ENCODE results near the gene SIGLEC1. TPM values are rescaled to one million over a fixed set of nuclear protein-coding genes. Genes with fewer than 3 reads are reported as not detected.

Gene SIGLEC1
- total RNA-seq, 2 donors from 2014 or later = 3.1 to 10.4 TPM

DNA sequence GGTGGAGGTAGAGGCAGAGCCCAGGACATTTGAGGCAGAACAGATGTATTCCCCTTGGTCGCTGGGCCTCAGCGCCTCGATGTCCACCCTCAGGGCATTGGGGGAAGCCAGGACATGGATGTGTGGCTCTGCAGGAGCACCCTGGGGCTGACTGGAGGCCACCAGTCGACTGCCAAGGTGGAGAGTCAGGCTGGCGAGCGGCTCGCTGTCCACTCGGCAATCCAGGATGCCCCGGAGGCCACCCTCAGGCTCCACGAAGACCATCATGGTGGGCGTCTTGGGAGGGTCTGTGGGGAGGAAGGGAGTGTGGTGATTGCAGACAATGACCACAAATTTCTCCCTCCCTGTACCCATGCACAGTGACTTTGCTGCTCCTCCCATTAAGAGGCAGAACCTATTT is 22.4 kb downstream of the SIGLEC1 start:
- DNase-seq (no peak), ATAC-seq (no peak)
- intact Hi-C loops (cut with DNase I, micrococcal nuclease) = no loop called here

DNA sequence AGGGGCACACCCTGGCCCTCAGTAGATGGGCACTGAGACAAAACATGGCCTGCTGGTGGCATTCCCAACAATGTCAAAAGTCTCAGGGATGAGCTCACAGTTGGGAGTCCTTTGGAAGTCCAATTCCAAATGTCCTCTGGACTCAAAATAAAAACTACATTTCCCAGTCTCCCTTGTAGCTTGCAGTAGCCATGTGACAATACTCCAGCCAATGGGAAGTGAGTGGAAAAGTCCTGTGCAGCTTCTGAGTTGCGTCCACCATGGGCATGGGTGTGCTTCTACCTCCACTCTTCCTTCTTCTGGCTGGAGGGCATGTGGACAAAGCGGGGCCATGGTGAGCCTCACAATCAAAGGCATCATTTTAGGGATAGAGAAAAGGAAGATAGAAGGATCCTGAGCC is 24.7 kb downstream of the SIGLEC1 start:
- ATAC-seq (peak; percentile 60), DNase-seq (no peak)
- intact Hi-C loops (cut with DNase I, micrococcal nuclease) = no loop called here

DNA sequence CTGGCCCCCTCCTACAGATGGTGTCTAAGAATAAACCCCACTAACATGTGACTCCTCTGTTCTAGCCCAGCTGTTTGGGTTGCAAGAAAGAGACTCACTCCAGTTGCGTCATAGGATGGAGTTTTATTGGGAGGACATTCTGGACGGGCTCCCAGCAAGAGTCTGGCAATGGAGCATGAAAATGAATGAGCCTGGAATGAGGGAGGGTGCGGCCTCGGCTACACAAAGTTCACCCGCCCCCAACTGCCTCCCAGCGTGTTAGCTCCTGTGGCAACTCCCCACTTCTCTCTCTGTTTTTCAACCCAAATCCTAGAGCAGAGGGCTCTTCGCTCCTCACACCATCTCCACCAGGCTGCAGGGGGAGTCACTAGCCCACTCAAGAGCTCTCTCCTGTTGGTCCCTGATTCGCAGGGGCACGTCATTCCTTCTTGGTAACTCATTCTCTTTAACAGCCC is 25.5 kb downstream of the SIGLEC1 start:
- DNase-seq (peak; percentile 66 to 80), ATAC-seq (peak; percentile 90)
- intact Hi-C loops (cut with DNase I, micrococcal nuclease) = no loop called here

- ATAC-seq (no peak), DNase-seq (no peak)
- intact Hi-C loops (cut with DNase I, micrococcal nuclease) = no loop called here
Measured at GRCh38 chr20:3686421-3686820, 26.0 kb downstream of the SIGLEC1 start.

DNA sequence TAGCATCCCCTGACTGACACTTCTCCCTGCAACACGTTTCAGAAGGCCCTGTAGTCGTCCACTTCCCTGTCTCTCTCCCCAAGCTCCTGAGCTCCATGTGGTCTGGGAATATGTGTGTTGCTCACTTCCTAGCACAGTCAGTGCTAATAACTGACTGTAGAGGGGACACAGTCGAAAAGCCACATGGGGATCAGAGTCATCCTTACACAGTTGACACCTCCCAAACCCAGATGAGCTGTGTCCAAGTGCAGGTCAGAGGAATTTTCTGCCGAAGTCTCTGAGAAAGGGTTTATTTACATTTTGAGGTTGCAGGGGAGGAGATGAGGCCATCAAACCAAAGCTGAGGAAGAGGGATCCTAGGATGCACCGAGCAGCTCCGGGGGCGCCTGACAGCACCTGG is 27.1 kb downstream of the SIGLEC1 start:
- intact Hi-C loops (cut with DNase I, micrococcal nuclease) = no loop called here
- ATAC-seq (no peak), DNase-seq (no peak)

DNA sequence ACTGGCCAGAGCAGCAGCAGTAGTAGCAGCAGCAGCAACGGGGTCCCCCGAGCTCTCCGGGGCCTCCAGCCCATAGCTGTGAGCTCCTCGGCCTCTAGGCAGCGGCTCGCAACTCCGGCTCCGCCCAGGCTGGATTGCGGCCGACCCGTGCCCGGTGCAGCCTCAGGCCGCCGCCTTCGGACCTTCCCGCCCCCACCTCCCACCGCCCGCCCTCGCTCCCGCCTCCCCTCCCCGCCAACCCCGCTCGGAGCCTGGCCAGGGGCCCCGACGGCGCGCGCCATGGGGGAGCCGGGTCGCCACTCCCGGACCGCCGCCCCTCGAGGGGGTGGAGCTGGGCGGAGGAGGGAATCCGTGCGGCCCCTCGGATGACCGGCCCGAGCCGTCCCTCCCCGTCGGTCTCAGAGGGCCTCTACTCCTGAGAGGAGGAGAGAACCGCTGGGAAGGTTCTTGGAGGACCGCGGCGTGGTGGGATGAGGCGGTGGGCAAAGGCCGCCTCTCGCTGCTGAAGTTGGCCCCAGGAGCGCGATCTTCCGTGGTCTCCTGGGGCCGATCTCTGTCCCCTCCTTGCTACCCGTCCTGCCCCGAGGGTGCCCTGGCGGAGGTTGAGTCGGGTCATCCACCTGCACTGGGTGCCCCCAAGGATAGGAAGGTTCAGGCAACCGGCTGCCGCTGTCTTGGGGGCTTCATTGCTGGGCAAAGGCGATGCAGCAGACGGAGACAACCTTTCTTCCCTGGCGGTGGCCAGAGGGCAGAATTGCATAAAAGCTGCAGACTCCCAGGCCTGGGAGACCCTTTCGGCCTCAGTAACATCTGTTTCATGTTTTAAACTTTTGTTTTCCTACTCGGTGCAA is 30.2 kb downstream of the SIGLEC1 start, which contains the start of gene ADAM33:
Gene ADAM33 (minus strand): TSS at position 80 of the 851 bp plus-strand sequence. CDS start 6 bp downstream, at position 74.
- DNase-seq (peak in 1 of 2 donors; percentile 29), ATAC-seq (peak; percentile 29)
- intact Hi-C loops (cut with DNase I, micrococcal nuclease) = no loop called here

DNA sequence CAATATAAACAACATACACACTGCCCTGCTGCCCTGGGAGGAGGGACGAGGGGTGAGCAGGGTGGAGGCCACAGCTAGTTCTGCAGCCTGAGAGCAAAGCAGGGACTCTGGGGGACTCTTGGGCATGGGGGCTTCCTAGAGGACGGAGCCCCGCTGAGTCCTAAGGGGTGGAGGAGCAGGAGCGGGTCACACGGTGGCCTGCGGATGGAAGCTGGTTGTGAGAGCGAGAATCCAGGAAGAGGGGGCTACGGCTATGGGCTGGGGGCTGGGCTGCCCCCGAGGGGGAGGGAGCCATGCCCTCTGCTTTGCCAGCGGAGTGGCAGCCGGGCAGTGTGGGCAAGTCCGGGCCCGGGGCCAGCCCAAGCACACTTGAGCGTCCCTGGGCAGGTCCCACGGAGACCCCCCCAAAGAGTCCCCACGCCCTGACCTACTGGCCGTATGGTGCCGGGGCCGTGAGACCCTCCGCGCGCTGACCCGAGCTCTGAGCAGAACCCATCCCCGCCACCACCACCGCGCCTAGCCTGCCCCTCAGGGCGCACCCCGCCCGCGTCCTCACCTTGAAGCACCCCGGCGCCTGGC is 31.0 kb downstream of the SIGLEC1 start:
- intact Hi-C loops (cut with DNase I, micrococcal nuclease) = no loop called here
- ATAC-seq (no peak), DNase-seq (no peak)

DNA sequence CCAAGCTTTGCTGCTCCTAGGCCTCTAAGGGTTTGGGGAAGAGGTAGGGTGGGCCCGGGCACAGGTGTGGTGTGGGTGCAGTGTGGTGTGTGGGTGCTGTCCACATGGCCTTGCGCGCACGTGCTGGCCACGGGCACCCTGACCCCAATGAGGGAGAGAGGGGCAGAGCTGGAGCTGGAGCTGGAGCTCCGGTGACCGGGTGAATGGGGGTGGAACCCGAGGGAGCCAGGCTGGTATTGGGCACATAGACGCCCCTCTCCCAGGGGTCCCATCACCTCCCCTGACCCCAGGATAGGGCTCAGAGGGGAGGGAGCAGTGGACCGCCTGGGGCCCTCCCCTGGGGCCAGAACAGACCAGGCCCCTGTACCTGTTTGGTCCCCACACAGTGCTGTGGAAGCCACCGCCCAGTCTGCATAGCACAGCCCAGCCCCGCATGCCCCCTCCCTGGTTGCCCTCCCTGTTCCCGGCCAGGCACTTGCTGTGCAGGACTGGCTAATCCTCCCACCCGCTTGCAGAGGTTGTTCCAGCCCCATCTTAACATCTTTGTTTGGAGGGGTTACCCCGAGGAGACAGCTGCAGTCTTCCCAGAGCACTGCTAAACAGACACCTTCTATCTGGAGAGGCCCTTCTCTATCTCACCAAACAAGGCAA is 31.6 kb downstream of the SIGLEC1 start:
- intact Hi-C loops (cut with DNase I, micrococcal nuclease) = no loop called here
- DNase-seq (no peak), ATAC-seq (no peak)

DNA sequence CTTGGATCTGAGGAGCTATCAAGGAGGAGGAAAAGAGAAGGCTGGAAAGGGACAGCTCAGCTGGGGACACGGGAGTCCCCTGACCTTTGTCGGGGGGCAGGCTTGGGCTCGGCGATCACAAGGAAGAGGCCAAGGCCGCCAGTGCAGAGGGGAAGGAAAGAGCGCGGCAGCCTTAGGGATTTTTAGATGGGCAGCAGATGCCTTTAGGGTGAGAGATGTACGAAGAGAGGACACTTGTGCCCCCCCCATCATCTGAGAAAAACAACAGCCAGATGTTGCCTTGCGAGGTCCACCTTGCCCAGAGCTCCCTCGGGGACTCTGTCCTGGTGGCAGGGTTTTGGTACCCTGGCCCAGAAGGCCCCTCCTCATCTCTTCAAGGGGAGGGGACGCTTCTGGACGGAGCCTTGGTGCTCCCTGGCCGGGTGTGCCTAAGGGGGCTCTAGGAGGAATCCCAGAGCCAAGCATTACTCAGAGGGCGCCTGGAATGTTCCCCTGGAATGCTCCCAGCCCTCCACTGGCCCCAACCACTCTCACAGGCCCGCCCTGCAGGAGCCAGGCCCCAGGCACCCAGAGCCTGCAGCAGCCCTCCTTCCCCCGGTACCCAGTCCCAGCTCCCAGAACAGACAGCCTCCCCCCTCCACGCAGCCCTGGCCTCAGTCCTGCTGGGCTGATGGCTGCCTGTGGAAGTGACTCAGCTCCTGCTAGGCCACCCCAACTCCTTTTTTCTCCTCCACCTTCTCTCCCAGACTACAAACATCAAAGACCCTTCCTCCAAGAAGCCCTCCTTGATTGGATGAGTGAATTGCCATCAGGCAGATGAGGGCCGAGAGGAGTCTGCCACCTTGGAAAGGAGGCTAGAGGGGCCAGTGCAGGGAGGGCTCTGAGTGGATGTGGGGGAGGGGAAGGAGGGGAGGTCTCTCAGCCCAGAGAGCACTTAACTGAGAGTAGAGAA is 32.4 kb downstream of the SIGLEC1 start:
- DNase-seq = peak in 1 of 2 donors; percentile 53
- ATAC-seq = no peak
- intact Hi-C loops (cut with DNase I, micrococcal nuclease) = no loop called here

GRCh38 chr20:3678856-3679720 is 33.3 kb downstream of the SIGLEC1 start:
- ATAC-seq (no peak), DNase-seq (no peak)
- intact Hi-C loops (cut with DNase I, micrococcal nuclease) = no loop called here

DNA sequence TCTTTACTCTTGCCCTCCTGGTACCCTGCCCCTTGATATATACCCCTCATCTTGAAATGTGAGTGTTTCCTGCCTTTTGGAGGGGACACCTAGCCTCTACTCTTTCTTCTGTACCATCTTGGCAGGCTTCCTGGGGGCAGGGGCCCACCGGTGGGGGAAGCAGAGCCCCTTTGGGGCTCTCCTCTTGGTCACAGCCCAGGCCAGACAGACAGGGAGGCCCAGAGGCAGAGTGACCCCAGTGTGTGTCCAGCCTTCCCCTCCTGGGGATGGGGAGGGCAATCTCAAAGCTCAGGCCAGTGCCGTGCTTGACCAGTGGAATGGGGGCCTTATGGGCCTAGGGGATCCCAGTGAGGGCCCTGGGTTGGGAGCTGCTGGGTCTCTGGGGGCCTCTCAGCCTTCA is 34.2 kb downstream of the SIGLEC1 start:
- intact Hi-C loops (cut with DNase I, micrococcal nuclease) = no loop called here
- no peak for DNase-seq
- no peak for ATAC-seq

GRCh38 chr20:3677733-3678132 is 34.7 kb downstream of the SIGLEC1 start:
- intact Hi-C loops (cut with DNase I, micrococcal nuclease) = loop anchor here in 1 of 2 donors (2.0 kb wide), 1 partner anchor 33 kb away; no protein-coding TSS in a partner anchor
- ATAC-seq = no peak
- peak; percentile 33 to 54 for DNase-seq

DNA sequence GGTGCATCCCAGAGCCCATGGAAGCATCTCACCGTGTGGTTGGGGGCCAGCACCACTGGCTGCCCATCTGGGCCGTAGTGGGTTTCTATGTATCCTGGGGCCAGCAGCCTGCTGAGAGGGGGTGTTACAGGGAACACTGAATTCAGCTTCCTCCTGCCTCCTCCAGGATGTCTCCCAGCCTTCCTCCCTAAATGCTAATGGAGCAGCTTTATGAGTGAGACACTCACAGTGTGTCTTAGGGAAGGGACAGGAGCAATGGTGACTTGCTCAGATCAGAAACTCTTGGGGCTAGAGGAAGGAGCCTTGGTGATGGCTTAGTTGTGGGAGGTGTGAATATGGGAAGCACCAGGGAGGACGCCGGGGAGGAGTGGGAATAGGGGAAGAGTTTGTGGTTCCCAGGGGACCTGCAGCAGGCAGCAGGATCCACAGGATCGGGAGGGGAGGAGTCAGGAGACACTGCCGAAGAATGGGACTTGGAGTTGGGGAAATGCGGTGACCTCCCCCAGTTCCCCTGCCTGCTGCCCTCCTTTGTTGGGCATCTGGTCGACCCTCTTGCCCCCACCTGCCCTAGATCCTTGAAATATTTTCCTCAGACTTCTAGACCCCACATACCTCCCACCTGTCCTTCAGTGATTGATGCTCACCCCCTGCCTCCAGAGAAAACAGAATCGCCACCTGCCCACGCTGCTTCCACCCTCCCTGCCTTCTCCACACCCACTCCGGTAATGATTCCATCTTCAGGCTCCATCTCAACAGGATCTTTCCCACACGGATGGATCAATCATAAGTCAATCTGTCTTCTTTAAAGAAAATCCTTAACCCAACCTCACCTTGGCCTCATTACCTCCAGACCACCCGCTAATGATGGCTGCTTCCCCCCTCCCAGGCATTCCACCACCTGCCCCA is 37.2 kb downstream of the SIGLEC1 start:
- ATAC-seq (no peak), DNase-seq (no peak)
- intact Hi-C loops (cut with DNase I, micrococcal nuclease) = no loop called here

- DNase-seq (no peak), ATAC-seq (no peak)
- intact Hi-C loops (cut with DNase I, micrococcal nuclease) = no loop called here
Measured at GRCh38 chr20:3674447-3674846, 38.0 kb downstream of the SIGLEC1 start.

- DNase-seq = no peak
- intact Hi-C loops (cut with DNase I, micrococcal nuclease) = no loop called here
- ATAC-seq = no peak
Measured at GRCh38 chr20:3673221-3674070, 39.0 kb downstream of the SIGLEC1 start.

Data from left colon (tissue), 2 donors.